PC-9 (cell line): ENCODE results near the gene CD59. TPM values are rescaled to one million over a fixed set of nuclear protein-coding genes. Genes with fewer than 3 reads are reported as not detected.

Experiments
- BruUV-seq: library from RNA; stranded (reverse); fragments of 400-500 nt; replicated peaks from 2 replicates; lab custom pipeline; 2021; lab: Mats Ljungman, UMichigan
- CTCF ChIA-PET: fragments of 300-600 bp; sonication (Branson Sonifier 250); formaldehyde crosslinking; loops from one replicate; lab custom pipeline; 2022; ENCODE audit warnings: antibody characterized with exemption; lab: Charles Lee
- POLR2A ChIA-PET: fragments of 300-600 bp; sonication (Branson Sonifier 250); formaldehyde crosslinking; loops from one replicate; lab custom pipeline; 2022; ENCODE audit warnings: antibody characterized with exemption; ENCODE audit not compliant: unreplicated experiment; lab: Charles Lee
- DNase-seq, 2 experiments: peaks; one replicate each; pipeline versions ENCODE4 v3.0.0 to v3.0.0-alpha.2; 2015 to 2022; ENCODE audit warnings: mixed read lengths in 1 of 2
- H2AFZ ChIP-seq: fragments of 200-600 bp; sonication (generic); 2 replicates; pipeline ENCODE4 v1.8.1; 2017; ENCODE audit warnings: antibody characterized with exemption
- H3F3A ChIP-seq: fragments of 200-600 bp; sonication (generic); 2 replicates; pipeline ENCODE4 v1.8.1; 2017; ENCODE audit warnings: antibody characterized with exemption, mild to moderate bottlenecking, low read depth; ENCODE audit not compliant: insufficient read depth
- H3K27ac ChIP-seq: fragments of 200-600 bp; sonication (generic); 2 replicates; pipeline ENCODE4 v1.6.1; 2016; ENCODE audit warnings: mixed run types
- H3K27me3 ChIP-seq: fragments of 200-600 bp; sonication (generic); 2 replicates; pipeline ENCODE4 v1.6.1; 2016; ENCODE audit warnings: low read depth, mixed run types; ENCODE audit not compliant: insufficient read depth
- H3K36me3 ChIP-seq: fragments of 200-600 bp; sonication (generic); 2 replicates; pipeline ENCODE4 v1.6.1; 2016; ENCODE audit warnings: low read depth, mixed run types
- H3K4me1 ChIP-seq: fragments of 200-600 bp; sonication (generic); replicated peaks from 2 replicates; pipeline ENCODE4 v1.6.1; 2016; ENCODE audit warnings: mixed run types; ENCODE audit not compliant: insufficient read depth
- H3K4me2 ChIP-seq: fragments of 200-600 bp; sonication (generic); 2 replicates; pipeline ENCODE4 v1.6.1; 2017; ENCODE audit warnings: mixed run types
- H3K4me3 ChIP-seq: fragments of 200-600 bp; sonication (generic); 2 replicates; pipeline ENCODE4 v1.6.1; 2016; ENCODE audit warnings: mixed run types
- H3K79me2 ChIP-seq: fragments of 200-600 bp; sonication (generic); 2 replicates; pipeline ENCODE4 v1.6.1; 2017; ENCODE audit warnings: low read depth, mixed run types
- H3K9me2 ChIP-seq: fragments of 200-600 bp; sonication (generic); 2 replicates; pipeline ENCODE4 v1.8.1; 2017; ENCODE audit warnings: mild to moderate bottlenecking; ENCODE audit not compliant: insufficient read depth
- H3K9me3 ChIP-seq: fragments of 200-600 bp; sonication (generic); 2 replicates; pipeline ENCODE4 v1.8.1; 2016; ENCODE audit warnings: low read depth; ENCODE audit not compliant: insufficient read depth
- H4K20me1 ChIP-seq: fragments of 200-600 bp; sonication (generic); 2 replicates; pipeline ENCODE4 v1.8.1; 2017; ENCODE audit not compliant: insufficient read depth
- EZH2 ChIP-seq: fragments of 200-600 bp; sonication (generic); IDR thresholded peaks from 2 replicates; pipeline ENCODE4 v1.8.0; 2017; ENCODE audit warnings: antibody characterized with exemption, low read depth
- intact Hi-C: fragments of 100-400 bp; cut with micrococcal nuclease; formaldehyde crosslinking; loops from one replicate; pipeline ENCODE4 v1.10.0; 2022; ENCODE audit not compliant: unreplicated experiment
- total RNA-seq: library from RNA; stranded (reverse); gene quantifications from 2 replicates; pipeline ENCODE4 v1.2.3, GENCODE V29; 2021
- TF ChIP-seq, protein P1 (sequence below): fragments of 200-600 bp; sonication (generic); conservative IDR thresholded peaks from 2 replicates; pipeline ENCODE4 v1.6.1; 2017; ENCODE audit warnings: mixed run types, antibody characterized with exemption, mild to moderate bottlenecking, moderate library complexity

The CD59 gene
- total RNA-seq, 1 experiment from 2014 or later = 291 TPM

DNA sequence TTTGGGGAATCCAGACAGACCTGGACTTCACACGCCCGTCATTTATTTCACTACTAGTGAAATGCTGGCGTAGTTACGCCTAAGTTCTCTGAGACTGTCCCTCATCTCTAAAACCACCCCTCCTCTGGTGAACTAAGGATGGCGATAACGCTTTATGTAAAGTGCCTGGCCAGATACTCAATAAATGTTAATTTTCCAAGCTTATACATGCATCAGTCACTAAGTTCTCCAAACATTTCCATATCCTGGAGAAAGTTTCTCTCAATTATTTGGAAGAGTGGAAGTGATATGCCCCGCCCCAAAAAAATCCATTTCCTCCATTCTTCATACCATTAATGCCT is 39.2 kb upstream of the CD59 start:
- H3K79me2 ChIP-seq = peaks cover 37% of the 10 kb centered on the region
- POLR2A ChIA-PET = interaction anchor here (0.7 kb wide), 1 partner anchor 1371 kb away, joined by 4 read pairs; no protein-coding TSS in a partner anchor
- BruUV-seq = no TSS peak
- DNase-seq = no peak
- no peaks in the 10 kb centered on the region for H3K9me2 ChIP-seq
- intact Hi-C loops = no loop called here
- no peak overlapping the region; the same call in 1 of the 2 replicates for H3K4me2 ChIP-seq
- H2AFZ ChIP-seq = no peak overlapping the region
- no peak for TF ChIP-seq EZH2
- TF ChIP-seq, protein P1, sequence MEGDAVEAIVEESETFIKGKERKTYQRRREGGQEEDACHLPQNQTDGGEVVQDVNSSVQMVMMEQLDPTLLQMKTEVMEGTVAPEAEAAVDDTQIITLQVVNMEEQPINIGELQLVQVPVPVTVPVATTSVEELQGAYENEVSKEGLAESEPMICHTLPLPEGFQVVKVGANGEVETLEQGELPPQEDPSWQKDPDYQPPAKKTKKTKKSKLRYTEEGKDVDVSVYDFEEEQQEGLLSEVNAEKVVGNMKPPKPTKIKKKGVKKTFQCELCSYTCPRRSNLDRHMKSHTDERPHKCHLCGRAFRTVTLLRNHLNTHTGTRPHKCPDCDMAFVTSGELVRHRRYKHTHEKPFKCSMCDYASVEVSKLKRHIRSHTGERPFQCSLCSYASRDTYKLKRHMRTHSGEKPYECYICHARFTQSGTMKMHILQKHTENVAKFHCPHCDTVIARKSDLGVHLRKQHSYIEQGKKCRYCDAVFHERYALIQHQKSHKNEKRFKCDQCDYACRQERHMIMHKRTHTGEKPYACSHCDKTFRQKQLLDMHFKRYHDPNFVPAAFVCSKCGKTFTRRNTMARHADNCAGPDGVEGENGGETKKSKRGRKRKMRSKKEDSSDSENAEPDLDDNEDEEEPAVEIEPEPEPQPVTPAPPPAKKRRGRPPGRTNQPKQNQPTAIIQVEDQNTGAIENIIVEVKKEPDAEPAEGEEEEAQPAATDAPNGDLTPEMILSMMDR = no peak
- H3K4me3 ChIP-seq = no peak overlapping the region
- no peak overlapping the region for H3K27ac ChIP-seq
- H3K27me3 ChIP-seq = no peaks in the 10 kb centered on the region
- peaks cover 37% of the 10 kb centered on the region for H3K4me1 ChIP-seq
- CTCF ChIA-PET = interaction anchor here (0.8 kb wide), 1 partner anchor 33 kb away, joined by 3 read pairs; no protein-coding TSS in a partner anchor
- peaks cover 7% of the 10 kb centered on the region; the same call in 1 of the 2 replicates for H3F3A ChIP-seq
- H3K36me3 ChIP-seq = no peaks in the 10 kb centered on the region
- no peaks in the 10 kb centered on the region for H3K9me3 ChIP-seq
- 0 out of 2 replicates have a peak, but pooled peaks cover 6% of the 10 kb centered on the region for H4K20me1 ChIP-seq

DNA sequence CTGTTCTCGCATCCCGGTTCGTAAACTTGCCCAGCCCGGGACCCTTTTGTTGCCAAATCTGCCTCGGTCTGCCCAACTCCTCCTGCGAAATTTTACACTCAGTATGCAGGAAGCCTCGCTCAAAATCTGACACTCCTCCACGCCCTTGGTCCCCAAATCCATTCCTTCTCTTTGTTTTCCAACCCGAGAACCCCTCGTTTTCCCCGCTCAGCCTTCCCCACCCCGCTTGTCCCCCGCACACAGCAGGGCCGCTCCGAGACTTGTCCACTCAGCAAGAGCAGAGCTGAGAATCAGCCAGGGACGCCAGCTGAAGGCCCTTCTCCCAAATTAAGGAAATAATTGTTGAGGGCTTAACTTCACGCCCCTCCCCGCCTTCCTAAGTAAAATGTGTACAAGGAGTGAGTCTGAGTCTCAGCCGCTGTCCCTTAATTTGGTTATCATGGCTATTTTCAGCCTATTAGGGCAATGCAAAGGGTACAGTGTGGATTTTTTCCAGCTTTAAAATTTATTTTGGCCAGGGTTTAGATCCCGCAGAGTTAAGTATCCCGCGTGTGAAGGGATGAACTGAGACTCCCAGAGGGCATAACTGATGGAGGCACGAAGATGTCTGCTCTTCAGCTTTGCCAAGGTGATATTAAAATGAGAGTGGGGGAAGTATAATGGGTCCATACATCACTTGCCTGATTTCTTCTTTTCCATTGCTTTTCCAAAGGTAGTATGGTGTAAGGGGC is 38.7 kb upstream of the CD59 start:
- H3K9me2 ChIP-seq = no peaks in the 10 kb centered on the region
- peak overlapping the region; percentile 98 for H2AFZ ChIP-seq
- no peaks in the 10 kb centered on the region for H3K9me3 ChIP-seq
- TF ChIP-seq, protein P1 = no peak
- no peak for TF ChIP-seq EZH2
- intact Hi-C loops = loop anchor here (5.0 kb wide), 1 partner anchor 38 kb away; the partner anchor contains the start of gene CD59
- ChIA-PET CTCF (interaction anchor here (0.5 to 1.2 kb wide), 3 partner anchors 32 to 550 kb away, joined by 3 read pairs; no protein-coding TSS in a partner anchor), POLR2A (interaction anchor here (0.6 to 0.7 kb wide), 3 partner anchors 620 to 1673 kb away, joined by 3 to 4 read pairs (median 3); no protein-coding TSS in a partner anchor)
- no peaks in the 10 kb centered on the region for H3K36me3 ChIP-seq
- H3K27ac ChIP-seq = no peak overlapping the region
- TSS peak; percentile 84 for BruUV-seq
- H4K20me1 ChIP-seq = 0 out of 2 replicates have a peak, but pooled peaks cover 6% of the 10 kb centered on the region
- peaks cover 39% of the 10 kb centered on the region for H3K79me2 ChIP-seq
- DNase-seq = no peak
- no peaks in the 10 kb centered on the region for H3K27me3 ChIP-seq
- H3K4me2 ChIP-seq = peak overlapping the region; percentile 92
- peaks cover 12% of the 10 kb centered on the region for H3F3A ChIP-seq
- peaks cover 43% of the 10 kb centered on the region for H3K4me1 ChIP-seq
- peak overlapping the region; percentile 96 for H3K4me3 ChIP-seq

DNA sequence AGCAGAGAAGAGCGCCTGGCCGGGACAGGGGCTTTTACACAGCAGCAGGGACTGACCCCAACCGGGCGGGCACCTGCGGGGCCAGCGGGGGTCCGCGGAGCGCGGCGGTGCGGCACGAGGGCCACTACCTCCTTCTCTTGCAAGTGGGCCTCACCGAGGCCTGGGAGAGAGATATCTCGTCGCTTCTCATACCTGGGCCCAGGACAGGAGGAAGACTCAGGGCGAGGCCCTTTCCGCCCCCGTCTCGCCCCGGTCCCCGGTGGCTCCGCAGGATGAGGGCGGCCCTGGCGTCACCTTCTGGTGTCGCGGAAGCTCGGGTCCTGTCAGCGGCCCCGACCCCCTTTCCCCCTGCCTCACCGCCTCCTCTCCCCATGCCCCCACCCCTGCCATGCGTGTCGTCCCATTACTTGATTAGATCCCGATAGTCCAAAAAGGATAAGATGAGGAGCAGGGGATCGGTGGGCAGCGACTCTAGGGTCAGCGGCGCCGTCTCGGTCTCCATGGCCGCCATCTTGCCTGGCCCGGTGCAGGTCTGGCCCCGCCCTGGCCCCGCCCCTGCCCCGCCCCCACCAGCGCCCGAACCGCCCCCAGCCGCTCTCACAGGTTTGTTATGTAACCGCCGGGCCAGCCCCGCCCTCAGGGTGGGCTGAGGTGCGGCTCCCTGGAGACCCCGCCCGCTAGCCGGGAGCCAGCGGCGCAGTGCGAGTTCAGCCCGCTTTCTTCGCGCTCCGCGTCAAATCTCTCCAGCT is 37.9 kb upstream of the CD59 start, which contains the start of gene FBXO3:
TSS of gene FBXO3 (minus strand) at position 534 of the 749 bp plus-strand sequence. CDS start at position 511, 23 bp downstream.
- H3K36me3 ChIP-seq = no peaks in the 10 kb centered on the region
- ChIA-PET CTCF (interaction anchor here (0.5 to 1.2 kb wide), 3 partner anchors 32 to 549 kb away, joined by 3 read pairs; no protein-coding TSS in a partner anchor), POLR2A (interaction anchor here (0.6 kb wide), 1 partner anchor 619 kb away, joined by 3 read pairs; no protein-coding TSS in a partner anchor)
- H3K4me1 ChIP-seq = peaks cover 50% of the 10 kb centered on the region
- H3K4me3 ChIP-seq = peak within 1 kb of the TSS; percentile 96
- H3K9me3 ChIP-seq = no peaks in the 10 kb centered on the region
- H3K27me3 ChIP-seq = no peaks in the 10 kb centered on the region
- peak within 1 kb of the TSS; percentile 38 for H3K27ac ChIP-seq
- TF ChIP-seq, protein P1 = no peak
- no peak for TF ChIP-seq EZH2
- peak within 1 kb of the TSS; percentile 92 for H3K4me2 ChIP-seq
- H3K9me2 ChIP-seq = no peaks in the 10 kb centered on the region
- peaks cover 13% of the 10 kb centered on the region for H3F3A ChIP-seq
- peak within 1 kb of the TSS; percentile 98 for H2AFZ ChIP-seq
- no TSS peak for BruUV-seq
- peak; percentile 75 to 92 for DNase-seq
- peaks cover 39% of the 10 kb centered on the region for H3K79me2 ChIP-seq
- H4K20me1 ChIP-seq = 0 out of 2 replicates have a peak, but pooled peaks cover 6% of the 10 kb centered on the region
- intact Hi-C loops = loop anchor here (5.0 kb wide), 1 partner anchor 37 kb away; the partner anchor contains the start of gene CD59
